ENCODE results near the gene LPP.

Gene LPP

GRCh38 chr3:188826574-188826973 is 672.6 kb downstream of the LPP start:
- peak; percentile 22 for DNase-seq

DNA sequence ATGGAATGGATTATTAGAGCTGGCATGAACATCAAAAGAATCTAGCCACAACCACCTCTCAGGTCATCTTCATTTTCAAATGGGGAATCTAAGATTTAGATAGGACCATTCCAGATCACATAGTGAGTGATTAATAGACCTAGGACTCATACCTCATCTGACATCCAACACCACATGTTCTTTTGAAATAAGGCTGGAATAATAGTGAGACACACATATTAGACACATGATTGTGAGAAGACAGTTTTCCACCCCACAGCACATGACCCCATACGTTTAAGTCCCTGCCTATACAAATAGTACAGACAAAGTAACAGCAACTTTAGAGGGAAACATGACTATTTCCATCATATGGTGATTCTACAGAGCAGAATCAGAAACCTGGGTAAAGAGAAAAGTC is 673.1 kb downstream of the LPP start:
- no peak for DNase-seq

DNA sequence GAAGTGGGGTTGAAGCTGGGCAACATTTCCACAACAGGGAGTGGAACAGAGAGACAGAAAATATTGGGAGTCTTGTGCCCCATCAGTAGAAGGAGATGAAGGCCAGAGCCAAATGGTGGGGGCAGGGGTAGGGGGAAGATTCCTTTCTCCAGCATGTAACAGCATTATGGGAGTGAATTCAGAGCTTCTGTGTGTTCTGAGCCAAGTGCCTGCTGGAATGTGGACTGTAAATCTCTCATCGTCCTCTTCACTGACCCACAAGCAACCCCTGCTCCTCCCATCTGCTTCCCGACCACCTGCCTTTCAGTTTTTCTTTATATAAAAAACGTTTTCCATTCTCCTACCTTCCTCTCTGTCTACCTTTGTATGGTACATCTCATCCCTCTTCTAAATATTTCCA is 673.6 kb downstream of the LPP start:
- DNase-seq = no peak

GRCh38 chr3:188829130-188829529 is 675.2 kb downstream of the LPP start:
- no peak for DNase-seq

DNA sequence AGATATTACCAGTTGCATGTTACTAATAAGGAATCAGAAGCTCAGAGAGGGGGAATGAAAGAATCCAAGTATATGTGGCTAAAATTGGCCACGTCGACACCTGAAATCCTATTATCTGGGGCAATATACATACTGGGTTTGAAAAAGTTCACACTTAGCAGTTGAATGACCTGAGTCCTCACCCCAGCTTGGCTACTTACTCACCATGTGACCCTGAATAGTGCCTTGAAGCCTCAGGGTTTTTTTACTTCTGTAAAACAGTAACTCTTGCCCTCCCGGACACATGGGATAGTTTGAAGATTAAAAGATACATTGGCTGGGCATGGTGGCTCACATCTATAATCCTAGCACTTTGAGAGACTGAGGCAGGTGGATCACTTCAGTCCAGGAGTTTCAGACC is 675.6 kb downstream of the LPP start:
- no peak for DNase-seq

DNA sequence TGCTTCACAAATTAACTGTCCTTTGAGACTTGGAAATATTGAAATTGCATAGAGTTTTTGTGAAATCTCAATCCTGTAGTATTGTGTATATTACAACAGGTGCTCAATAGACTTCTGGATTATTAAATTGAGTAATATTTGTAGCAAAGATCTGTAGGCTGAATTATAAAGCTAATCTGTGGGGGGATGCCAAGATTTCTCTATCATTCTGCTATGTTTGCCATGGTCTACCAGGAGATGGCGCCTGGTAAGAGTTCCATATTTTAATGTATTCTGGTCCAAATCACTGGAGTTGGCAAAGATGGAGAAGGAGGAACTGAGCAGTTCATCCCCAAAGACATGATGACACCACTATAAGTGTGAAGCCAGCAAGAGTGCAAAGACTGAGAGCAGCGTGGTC is 676.9 kb downstream of the LPP start:
- DNase-seq = no peak

DNA sequence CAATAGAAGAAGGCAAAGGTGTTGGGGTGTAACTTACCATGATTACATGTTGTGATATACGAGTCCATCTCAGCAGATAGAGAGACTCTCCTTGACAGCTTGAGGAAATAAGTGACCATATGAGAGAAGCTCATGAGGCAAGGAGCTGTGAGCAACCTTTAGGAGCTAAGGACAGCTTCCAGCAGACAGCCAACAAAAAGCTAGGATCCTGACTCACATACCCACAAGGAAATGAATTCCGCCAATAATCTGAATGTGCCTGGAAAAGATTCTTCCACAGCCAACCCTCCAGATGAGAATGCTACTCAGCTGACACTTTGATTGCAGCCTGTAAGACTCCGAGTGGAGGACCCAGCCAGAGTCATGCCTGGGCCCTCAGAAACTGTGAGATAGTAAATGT is 678.2 kb downstream of the LPP start:
- no peak for DNase-seq

GRCh38 chr3:188832961-188833721 is 679.2 kb downstream of the LPP start:
- DNase-seq = no peak

GRCh38 chr3:188834349-188834748 is 680.4 kb downstream of the LPP start:
- DNase-seq = peak; percentile 16

- no peak for DNase-seq
Measured at GRCh38 chr3:188839187-188839695, 685.3 kb downstream of the LPP start.

- DNase-seq = no peak
Measured at GRCh38 chr3:188840290-188840689, 686.3 kb downstream of the LPP start.

GRCh38 chr3:188841906-188842305 is 687.9 kb downstream of the LPP start:
- DNase-seq = no peak

DNA sequence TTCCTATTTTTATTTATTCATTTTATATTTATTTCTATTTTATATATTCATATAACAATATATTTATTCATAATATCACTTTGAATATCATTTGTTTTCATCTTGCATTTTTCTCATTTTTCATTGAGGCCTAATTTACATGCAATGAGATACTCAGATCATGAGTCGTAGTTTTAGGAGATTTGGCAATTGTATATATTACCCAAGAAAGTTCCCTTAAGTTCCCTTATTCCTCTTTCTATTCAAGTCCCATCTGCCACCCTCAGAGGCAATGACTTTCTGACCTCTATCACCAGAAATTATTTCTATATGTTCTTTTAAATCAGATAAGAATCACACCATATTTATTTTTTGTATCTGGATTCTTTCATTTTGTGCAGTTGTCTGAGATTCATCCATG is 688.7 kb downstream of the LPP start:
- no peak for DNase-seq

- DNase-seq = no peak
Measured at GRCh38 chr3:188844096-188844495, 690.1 kb downstream of the LPP start.

GRCh38 chr3:188845514-188845913 is 691.6 kb downstream of the LPP start:
- DNase-seq = no peak

- DNase-seq = no peak
Measured at GRCh38 chr3:188848947-188849346, 695.0 kb downstream of the LPP start.

DNA sequence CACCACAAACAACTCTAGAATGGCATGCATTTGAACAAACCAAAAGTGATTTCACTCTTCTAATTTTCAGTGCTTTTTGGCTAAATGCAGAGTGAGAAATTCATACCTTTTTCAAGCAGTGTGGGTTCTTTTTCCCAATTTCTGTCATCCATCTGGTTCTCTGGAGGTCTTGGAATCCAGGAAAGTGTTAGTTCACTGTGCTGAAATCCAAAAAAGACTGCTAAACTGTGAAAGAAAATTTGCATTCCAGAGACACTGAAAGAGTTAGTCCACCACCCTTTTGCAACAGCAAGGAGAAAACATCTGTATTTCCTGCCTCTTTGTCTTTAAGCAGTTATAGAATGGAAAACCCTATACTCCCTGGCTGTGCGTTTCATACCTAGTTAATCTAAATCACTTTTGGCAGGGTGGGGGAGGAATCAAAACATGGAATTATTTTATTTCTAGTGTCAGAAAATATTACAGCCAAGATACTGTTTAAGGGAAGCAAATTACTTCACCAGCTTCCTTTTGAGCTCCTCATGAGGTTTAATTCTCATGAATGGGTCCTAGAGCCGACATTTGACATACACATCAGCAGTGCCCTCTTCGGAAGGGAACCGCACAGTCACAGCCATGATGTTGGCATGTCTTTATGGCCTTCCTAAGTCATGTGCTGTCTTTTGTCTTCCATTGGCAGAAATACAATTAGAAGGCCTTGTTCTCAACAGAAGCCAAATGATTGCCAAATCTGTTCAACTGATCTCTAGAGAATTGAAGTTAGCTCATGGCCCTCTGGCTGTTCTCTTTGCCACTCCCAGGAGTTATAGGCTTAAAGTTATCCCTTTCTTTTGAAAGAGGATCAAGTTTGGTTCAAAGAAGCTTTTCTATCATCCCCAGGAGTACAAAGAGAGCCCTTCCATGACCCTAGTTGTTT is 700.2 kb downstream of the LPP start:
- DNase-seq = no peak

DNA sequence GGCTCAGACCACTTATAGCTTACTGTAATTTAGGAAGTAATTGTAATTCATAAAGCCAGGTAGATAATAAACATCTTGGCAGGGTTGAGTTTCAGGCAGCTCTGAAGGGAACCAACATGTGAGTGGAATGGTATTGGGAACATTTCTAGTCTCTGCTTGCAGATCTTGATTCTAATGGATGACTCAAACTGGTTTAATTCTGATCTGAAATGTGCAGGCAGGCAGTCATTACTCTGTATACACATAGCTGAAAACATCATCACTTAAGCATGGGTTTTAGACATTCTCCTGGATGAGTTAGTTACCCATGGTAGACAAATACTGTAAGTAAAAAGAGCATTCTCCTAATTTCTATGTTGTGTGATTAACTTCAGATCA is 700.8 kb downstream of the LPP start:
- no peak for DNase-seq

GRCh38 chr3:188855675-188856074 is 701.7 kb downstream of the LPP start:
- no peak for DNase-seq

DNA sequence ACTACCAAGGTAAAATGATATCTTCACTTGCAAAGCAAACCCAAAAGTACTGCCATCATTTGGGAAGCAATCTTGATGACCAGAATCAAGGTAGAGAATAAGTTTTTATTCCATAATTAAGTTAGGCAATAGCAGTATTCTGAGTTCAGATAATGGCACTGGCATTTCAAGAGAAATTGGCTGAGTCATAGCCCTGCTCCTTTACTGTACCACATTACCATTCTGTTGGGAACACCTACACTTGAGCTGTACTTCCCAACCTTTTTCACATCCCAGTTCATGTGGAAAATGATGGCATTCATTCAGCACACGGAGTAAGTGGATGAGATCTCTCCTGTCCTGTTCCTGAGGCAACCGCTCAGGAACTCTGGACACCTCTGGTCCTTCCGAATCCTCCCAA is 706.2 kb downstream of the LPP start:
- no peak for DNase-seq

- DNase-seq = no peak
Measured at GRCh38 chr3:188861842-188862744, 708.1 kb downstream of the LPP start.

- no peak for DNase-seq
Measured at GRCh38 chr3:188863999-188864406, 710.0 kb downstream of the LPP start.

- DNase-seq = no peak
Measured at GRCh38 chr3:188867691-188868265, 713.8 kb downstream of the LPP start.
